Measurements from ENCODE around the gene BABAM2. TPM values are rescaled to one million over a fixed set of nuclear protein-coding genes. Genes with fewer than 3 reads are reported as not detected.
"Not testable (repeated sequence)": the region's sequence is repeated elsewhere in the genome, so short reads cannot be mapped to it uniquely, and the experiment has no call there.

BABAM2 gene
- total RNA-seq, 1 donor from 2014 or later = 34.6 TPM

DNA sequence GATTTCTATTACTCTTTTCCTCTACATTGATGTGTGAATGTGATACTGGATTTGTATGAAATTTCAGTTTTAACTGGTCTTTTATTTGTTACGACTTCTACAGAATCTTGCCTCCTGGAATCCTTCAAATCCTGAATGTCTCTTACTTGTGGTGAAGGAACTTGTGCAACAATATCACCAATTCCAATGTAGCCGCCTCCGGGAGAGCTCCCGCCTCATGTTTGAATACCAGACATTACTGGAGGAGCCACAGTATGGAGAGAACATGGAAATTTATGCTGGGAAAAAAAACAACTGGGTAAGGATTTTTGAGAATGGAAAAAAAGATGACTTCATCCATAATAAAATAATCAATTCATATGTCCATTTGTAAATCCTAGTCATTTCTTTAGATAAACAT is 134.6 kb downstream of the BABAM2 start:
- TF ChIP-seq, protein P1, sequence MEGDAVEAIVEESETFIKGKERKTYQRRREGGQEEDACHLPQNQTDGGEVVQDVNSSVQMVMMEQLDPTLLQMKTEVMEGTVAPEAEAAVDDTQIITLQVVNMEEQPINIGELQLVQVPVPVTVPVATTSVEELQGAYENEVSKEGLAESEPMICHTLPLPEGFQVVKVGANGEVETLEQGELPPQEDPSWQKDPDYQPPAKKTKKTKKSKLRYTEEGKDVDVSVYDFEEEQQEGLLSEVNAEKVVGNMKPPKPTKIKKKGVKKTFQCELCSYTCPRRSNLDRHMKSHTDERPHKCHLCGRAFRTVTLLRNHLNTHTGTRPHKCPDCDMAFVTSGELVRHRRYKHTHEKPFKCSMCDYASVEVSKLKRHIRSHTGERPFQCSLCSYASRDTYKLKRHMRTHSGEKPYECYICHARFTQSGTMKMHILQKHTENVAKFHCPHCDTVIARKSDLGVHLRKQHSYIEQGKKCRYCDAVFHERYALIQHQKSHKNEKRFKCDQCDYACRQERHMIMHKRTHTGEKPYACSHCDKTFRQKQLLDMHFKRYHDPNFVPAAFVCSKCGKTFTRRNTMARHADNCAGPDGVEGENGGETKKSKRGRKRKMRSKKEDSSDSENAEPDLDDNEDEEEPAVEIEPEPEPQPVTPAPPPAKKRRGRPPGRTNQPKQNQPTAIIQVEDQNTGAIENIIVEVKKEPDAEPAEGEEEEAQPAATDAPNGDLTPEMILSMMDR (IDR thresholded peaks at IDR 0.05) = no peak
- TF ChIP-seq EZH2 (IDR thresholded peaks at IDR 0.05) (no peak), EZH2phosphoT487 (IDR thresholded peaks at IDR 0.05) (no peak)
- peaks cover 8% of the 10 kb centered on the region for H3K36me3 Mint-ChIP-seq

DNA sequence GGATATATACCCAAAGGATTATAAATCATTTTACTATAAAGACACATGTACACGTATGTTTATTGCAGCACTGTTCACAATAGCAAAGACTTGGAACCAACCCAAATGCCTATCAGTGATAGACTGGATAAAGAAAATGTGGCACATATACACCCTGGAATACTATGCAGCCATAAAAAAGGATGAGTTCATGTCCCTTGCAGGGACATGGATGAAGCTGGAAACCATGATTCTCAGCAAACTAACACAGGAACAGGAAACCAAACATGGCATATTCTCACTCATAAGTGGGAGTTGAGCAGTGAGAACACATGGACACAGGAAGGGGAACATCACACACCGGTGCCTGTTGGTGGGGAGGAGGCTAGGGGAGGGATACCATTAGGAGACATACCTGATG is 135.7 kb downstream of the BABAM2 start:
- H3K4me1 Mint-ChIP-seq; H2AFZ ChIP-seq (replicated peaks): not testable (repeated sequence)

More for the DNA sequence above, 134.6 kb downstream of the BABAM2 start:
- H3K27me3 Mint-ChIP-seq (ENCODE audit: insufficient read depth, low read depth) = no peaks in the 10 kb centered on the region
- H3K4me3 ChIP-seq = no peak overlapping the region
- H3K9me3 Mint-ChIP-seq = no peaks in the 10 kb centered on the region
- no peaks in the 10 kb centered on the region for H3K79me2 ChIP-seq (ENCODE audit: low read depth)
- no peak overlapping the region for H3K4me2 ChIP-seq
- H3F3A ChIP-seq (ENCODE audit: low read depth) = no peaks in the 10 kb centered on the region
- no peak overlapping the region for H3K27ac ChIP-seq
- no peak overlapping the region for H3K4me3 Mint-ChIP-seq
- H4K20me1 ChIP-seq (ENCODE audit: low read depth) = no peaks in the 10 kb centered on the region
- no peaks in the 10 kb centered on the region for H3K27me3 ChIP-seq
- DNase-seq (ENCODE audit: low spot score) = no peak
- no peaks in the 10 kb centered on the region for H3K4me1 Mint-ChIP-seq
- H3K36me3 ChIP-seq = no peaks in the 10 kb centered on the region
- H3K9me3 ChIP-seq (ENCODE audit: low read depth) = no peaks in the 10 kb centered on the region
- no peak overlapping the region for H3K27ac Mint-ChIP-seq
- H2AFZ ChIP-seq (replicated peaks) = no peak overlapping the region
- no peak overlapping the region for H3K9ac ChIP-seq
- no peaks in the 10 kb centered on the region for H3K4me1 ChIP-seq

DNA sequence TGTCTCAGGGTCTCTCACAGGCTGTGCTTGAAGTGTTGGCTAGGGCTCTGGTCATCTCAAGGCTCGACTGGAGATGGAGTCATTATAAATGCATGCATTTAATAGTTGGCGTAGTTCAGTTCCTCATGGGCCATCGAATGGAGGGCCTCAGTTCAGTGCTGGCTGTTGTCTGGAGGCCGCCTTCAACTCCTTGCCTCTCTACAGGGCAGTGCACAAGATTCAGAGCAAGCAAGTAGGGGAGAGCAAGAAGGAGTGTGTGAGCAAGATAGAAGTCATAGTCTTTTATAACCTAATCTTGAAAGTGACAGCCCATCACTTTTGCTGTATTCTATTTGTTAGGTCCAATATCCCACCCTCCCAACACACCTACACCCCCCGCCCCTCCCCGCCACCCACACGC is 137.5 kb downstream of the BABAM2 start:
- Histone ChIP-seq H3K36me3 (no peaks in the 10 kb centered on the region), H2AFZ (replicated peaks) (no peak overlapping the region), H3K4me1 (no peaks in the 10 kb centered on the region), H3K79me2 (ENCODE audit: low read depth) (no peaks in the 10 kb centered on the region), H3K4me2 (no peak overlapping the region), H3K4me3 (no peak overlapping the region), H3K27me3 (no peaks in the 10 kb centered on the region), H4K20me1 (ENCODE audit: low read depth) (no peaks in the 10 kb centered on the region), H3K9ac (no peak overlapping the region), H3K9me3 (ENCODE audit: low read depth) (no peaks in the 10 kb centered on the region), H3K27ac (no peak overlapping the region), H3F3A (ENCODE audit: low read depth) (no peaks in the 10 kb centered on the region)
- Mint-ChIP-seq H3K27ac (no peak overlapping the region), H3K9me3 (no peaks in the 10 kb centered on the region), H3K4me1 (no peaks in the 10 kb centered on the region), H3K27me3 (ENCODE audit: insufficient read depth, low read depth) (no peaks in the 10 kb centered on the region), H3K36me3 (peaks cover 8% of the 10 kb centered on the region), H3K4me3 (no peak overlapping the region)
- no peak for DNase-seq (ENCODE audit: low spot score)
- TF ChIP-seq EZH2 (IDR thresholded peaks at IDR 0.05) (no peak), EZH2phosphoT487 (IDR thresholded peaks at IDR 0.05) (no peak)
- TF ChIP-seq, protein P1 (IDR thresholded peaks at IDR 0.05) = no peak

More for the DNA sequence above, 135.7 kb downstream of the BABAM2 start:
- H3K4me3 ChIP-seq; H3K79me2 ChIP-seq (ENCODE audit: low read depth); DNase-seq (ENCODE audit: low spot score); H3K9ac ChIP-seq; H3K9me3 ChIP-seq (ENCODE audit: low read depth); H3K4me1 ChIP-seq; H3K27ac ChIP-seq; H3K27ac Mint-ChIP-seq; H3K27me3 Mint-ChIP-seq (ENCODE audit: insufficient read depth, low read depth); H3K27me3 ChIP-seq; H4K20me1 ChIP-seq (ENCODE audit: low read depth); H3K9me3 Mint-ChIP-seq; H3K4me2 ChIP-seq; H3F3A ChIP-seq (ENCODE audit: low read depth); H3K36me3 Mint-ChIP-seq; H3K36me3 ChIP-seq; H3K4me3 Mint-ChIP-seq: not testable (repeated sequence)

DNA sequence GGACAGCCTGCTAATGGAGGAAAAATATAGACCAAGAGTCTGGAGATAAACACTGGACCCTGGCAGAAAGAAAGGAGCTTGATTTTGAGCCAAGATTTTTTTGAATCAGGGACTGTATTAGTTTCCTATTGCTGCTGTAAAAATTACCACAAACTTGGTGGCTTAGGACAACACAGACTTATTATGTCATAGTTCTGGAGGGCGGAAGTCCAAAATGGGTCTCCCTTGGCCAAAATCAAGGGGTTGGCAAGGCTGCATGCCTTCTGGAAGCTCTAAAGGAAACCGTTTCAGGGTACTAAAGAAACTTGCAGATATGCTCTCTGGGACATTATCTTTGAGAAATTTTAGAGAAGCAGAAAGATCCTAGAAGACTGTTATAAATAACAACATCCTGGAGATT is 140.1 kb downstream of the BABAM2 start:
- H2AFZ ChIP-seq (replicated peaks) = no peak overlapping the region
- no peaks in the 10 kb centered on the region for H3K79me2 ChIP-seq (ENCODE audit: low read depth)
- no peak overlapping the region for H3K4me2 ChIP-seq
- no peak overlapping the region for H3K9ac ChIP-seq
- no peak overlapping the region for H3K27ac ChIP-seq
- no peaks in the 10 kb centered on the region for H3K9me3 Mint-ChIP-seq
- peaks cover 7% of the 10 kb centered on the region for H3K36me3 Mint-ChIP-seq
- H3K27me3 Mint-ChIP-seq (ENCODE audit: insufficient read depth, low read depth) = no peaks in the 10 kb centered on the region
- H3K4me3 ChIP-seq = no peak overlapping the region
- H3K9me3 ChIP-seq (ENCODE audit: low read depth) = no peaks in the 10 kb centered on the region
- no peaks in the 10 kb centered on the region for H3K36me3 ChIP-seq
- H3K4me3 Mint-ChIP-seq = no peak overlapping the region
- H3K27me3 ChIP-seq = no peaks in the 10 kb centered on the region
- H3F3A ChIP-seq (ENCODE audit: low read depth) = no peaks in the 10 kb centered on the region
- no peak overlapping the region for H3K27ac Mint-ChIP-seq
- no peak for DNase-seq (ENCODE audit: low spot score)
- H3K4me1 ChIP-seq = peaks cover 2% of the 10 kb centered on the region
- H4K20me1 ChIP-seq (ENCODE audit: low read depth) = no peaks in the 10 kb centered on the region
- no peak for TF ChIP-seq EZH2phosphoT487 (IDR thresholded peaks at IDR 0.05)
- no peak for TF ChIP-seq EZH2 (IDR thresholded peaks at IDR 0.05)
- TF ChIP-seq, protein P1 (IDR thresholded peaks at IDR 0.05) = no peak
- peaks cover 1% of the 10 kb centered on the region for H3K4me1 Mint-ChIP-seq

Data from neural progenitor cell (in vitro differentiated cells).